Measurements from ENCODE around the gene ABCC6. TPM values are rescaled to one million over a fixed set of nuclear protein-coding genes. Genes with fewer than 3 reads are reported as not detected.

Gene ABCC6
- total and polyA plus RNA-seq, 2 of the 4 experiments (the other 2 are of a cell fraction), result 0.36 to 1.3 TPM

DNA sequence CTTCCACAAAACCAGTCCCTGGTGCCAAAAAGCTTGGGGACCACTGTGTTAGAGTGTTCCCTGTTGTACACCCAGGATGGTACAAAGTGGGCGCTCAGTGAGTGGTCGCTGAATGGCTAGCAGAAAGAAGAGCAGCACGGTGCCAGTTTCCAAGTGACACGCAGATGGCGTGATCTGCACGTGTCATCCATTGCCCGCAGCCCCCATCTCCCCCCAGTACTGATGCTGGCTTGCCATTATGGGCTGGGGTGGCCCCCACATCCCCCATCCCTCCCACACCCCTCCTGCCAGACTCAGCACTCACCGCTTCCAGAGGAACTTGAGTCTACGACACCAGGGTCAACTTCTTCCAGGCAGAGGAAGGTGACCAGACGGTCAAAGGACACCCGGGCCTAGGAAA, 36.5 kb downstream of the ABCC6 start:
- H4K8ac ChIP-seq (ENCODE audit: low read depth in 2 of 2, low read length in 2 of 2), result no peak overlapping the region
- in situ Hi-C loops (cut with MboI; ENCODE audit: low sequenced_read_pairs), result no loop called here
- H2BK120ac ChIP-seq (ENCODE audit: low read depth, low read length), result no peak overlapping the region
- ATAC-seq (ENCODE audit: low read depth), result no peak
- WGBS, 2 experiments (ENCODE audit: extremely low coverage in 2 of 2, insufficient read length in 1 of 2), result 83% methylated on average over 7 of the region's 11 CpGs; no CpG with 5 or more reads in 1 of the 2 experiments
- no peak overlapping the region for H2BK20ac ChIP-seq (ENCODE audit: low read depth, low read length)
- ChIA-PET POLR2A (ENCODE audit: unreplicated experiment) (no interaction called here), CTCF (interaction anchor here (0.7 kb wide), 1 partner anchor 434 kb away, joined by 3 read pairs; no protein-coding TSS in a partner anchor)
- no peaks in the 10 kb centered on the region for H3K9me3 ChIP-seq (ENCODE audit: control insufficient read depth, insufficient read depth, low read length)
- no peak overlapping the region for H2BK15ac ChIP-seq (ENCODE audit: low read depth, low read length)
- DNase-seq, result no peak
- peaks cover 2% of the 10 kb centered on the region for H3K27me3 ChIP-seq (ENCODE audit: control insufficient read depth, insufficient read depth, low read length)
- H3K4me2 ChIP-seq (ENCODE audit: low read depth, low read length), result no peak overlapping the region
- no peaks in the 10 kb centered on the region for H3K4me1 ChIP-seq (ENCODE audit: control insufficient read depth, insufficient read depth, low read length)
- dilution Hi-C loops (cut with HindIII; ENCODE audit: low sequenced_read_pairs, unreplicated experiment), result no loop called here
- H2AK5ac ChIP-seq (ENCODE audit: low read depth, low read length), result no peak overlapping the region
- no peak overlapping the region for H3K56ac ChIP-seq (ENCODE audit: extremely low read depth, insufficient read depth, low read length)
- 0 out of 2 replicates have a peak, but pooled peaks cover 3% of the 10 kb centered on the region for H3K9me1 ChIP-seq (ENCODE audit: insufficient read depth, low read length)
- H2BK5ac ChIP-seq (ENCODE audit: low read depth, low read length, poor library complexity, severe bottlenecking), result no peak overlapping the region
- H3K27ac ChIP-seq (ENCODE audit: insufficient read depth, low read length), result no peak overlapping the region
- no peak overlapping the region for H2AK9ac ChIP-seq (replicated peaks; ENCODE audit: low read depth, low read length, poor library complexity)
- TF ChIP-seq, protein P1, sequence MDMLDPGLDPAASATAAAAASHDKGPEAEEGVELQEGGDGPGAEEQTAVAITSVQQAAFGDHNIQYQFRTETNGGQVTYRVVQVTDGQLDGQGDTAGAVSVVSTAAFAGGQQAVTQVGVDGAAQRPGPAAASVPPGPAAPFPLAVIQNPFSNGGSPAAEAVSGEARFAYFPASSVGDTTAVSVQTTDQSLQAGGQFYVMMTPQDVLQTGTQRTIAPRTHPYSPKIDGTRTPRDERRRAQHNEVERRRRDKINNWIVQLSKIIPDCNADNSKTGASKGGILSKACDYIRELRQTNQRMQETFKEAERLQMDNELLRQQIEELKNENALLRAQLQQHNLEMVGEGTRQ (IDR thresholded peaks at IDR 0.05; ENCODE audit: low read depth, low read length), result no peak
- TF ChIP-seq MAZ (IDR thresholded peaks at IDR 0.05; ENCODE audit: borderline replicate concordance, low read depth, low read length) (no peak), RFX5 (IDR thresholded peaks at IDR 0.05; ENCODE audit: low read depth, low read length) (no peak), RCOR1 (IDR thresholded peaks at IDR 0.05; ENCODE audit: insufficient replicate concordance, low read length) (no peak), RAD21 (IDR thresholded peaks at IDR 0.05; ENCODE audit: low read length) (no peak), NFE2L2 (IDR thresholded peaks at IDR 0.05; ENCODE audit: low read depth, low read length) (no peak), POLR2A (IDR thresholded peaks at IDR 0.05; ENCODE audit: low read depth, low read length) (no peak), MAFK (IDR thresholded peaks at IDR 0.05; ENCODE audit: low read depth, low read length) (no peak), MXI1 (IDR thresholded peaks at IDR 0.05; ENCODE audit: borderline replicate concordance, low read depth, low read length) (no peak), BHLHE40 (IDR thresholded peaks at IDR 0.05; ENCODE audit: low read depth, low read length) (no peak), CEBPB (IDR thresholded peaks at IDR 0.05; ENCODE audit: low read depth, low read length) (no peak)
- H3K18ac ChIP-seq (ENCODE audit: low read depth, low read length), result no peak overlapping the region
- H3K4me3 ChIP-seq (ENCODE audit: insufficient read depth, low read depth, low read length), result no peak overlapping the region
- H4K91ac ChIP-seq (ENCODE audit: insufficient read depth, low read depth, low read length), result no peak overlapping the region
- H3K9ac ChIP-seq (ENCODE audit: low read depth, low read length), result no peak overlapping the region
- BruUV-seq (replicated peaks), result no TSS peak
- intact Hi-C loops (cut with micrococcal nuclease), result no loop called here
- H3K23ac ChIP-seq (ENCODE audit: low read depth, low read length), result no peak overlapping the region
- H3K14ac ChIP-seq (replicated peaks; ENCODE audit: low read depth, low read length), result no peak overlapping the region
- H2AFZ ChIP-seq (replicated peaks; ENCODE audit: low read length, poor library complexity), result no peak overlapping the region
- H4K20me1 ChIP-seq (ENCODE audit: insufficient read depth, low read length), result no peaks in the 10 kb centered on the region; the same call in 1 of the 2 replicates
- no peak overlapping the region for H3K4ac ChIP-seq (ENCODE audit: low read depth, low read length)
- H3K36me3 ChIP-seq (ENCODE audit: control insufficient read depth, insufficient read depth, low read length), result no peaks in the 10 kb centered on the region; the same call in none of the 2 replicates
- no peak overlapping the region for H4K5ac ChIP-seq (ENCODE audit: low read depth, low read length)
- no peaks in the 10 kb centered on the region for H3K79me1 ChIP-seq (ENCODE audit: low read depth in 1 of 2, low read length in 2 of 2)

Measured in IMR-90 (cell line).